ENCODE measurements around the gene ATP7B.
"Not testable (repeated sequence)": the region's sequence is repeated elsewhere in the genome, so short reads cannot be mapped to it uniquely, and the experiment has no call there.

The ATP7B gene

GRCh38 chr13:52010890-52011631 lies at the start of gene ATP7B:
Gene ATP7B, minus strand, starts transcription at chr13:52011450. Its CDS starts 113 bp downstream, at chr13:52011337.
- peak; percentile 26 for DNase-seq

GRCh38 chr13:52053460-52053859 lies 42.2 kb upstream of the ATP7B start:
- no peak for DNase-seq

GRCh38 chr13:52051400-52051799 lies 40.1 kb upstream of the ATP7B start:
- no peak for DNase-seq

GRCh38 chr13:52048516-52048915 lies 37.3 kb upstream of the ATP7B start:
- no peak for DNase-seq

DNA sequence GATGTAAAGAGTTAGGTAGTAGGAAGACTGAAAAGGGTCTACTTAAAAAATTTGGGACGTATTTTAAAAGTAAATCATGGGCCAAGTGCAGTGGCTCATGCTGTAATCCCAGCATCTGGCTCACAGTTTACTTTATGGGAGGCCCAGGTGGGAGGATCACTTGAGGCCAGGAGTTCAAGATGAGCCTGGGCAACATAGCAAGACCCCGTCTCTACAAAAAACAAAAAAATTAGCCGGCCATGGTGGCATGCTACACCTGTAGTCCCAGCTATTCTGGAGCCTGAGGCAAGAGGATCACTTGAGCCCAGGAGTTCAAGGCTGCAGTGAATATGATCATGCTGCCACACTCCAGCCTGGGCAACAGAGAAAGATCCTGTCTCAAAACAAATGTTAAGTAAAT lies 36.2 kb upstream of the ATP7B start:
- DNase-seq, result no peak

- no peak for DNase-seq
Observed at GRCh38 chr13:52043675-52044074, 32.4 kb upstream of the ATP7B start.

DNA sequence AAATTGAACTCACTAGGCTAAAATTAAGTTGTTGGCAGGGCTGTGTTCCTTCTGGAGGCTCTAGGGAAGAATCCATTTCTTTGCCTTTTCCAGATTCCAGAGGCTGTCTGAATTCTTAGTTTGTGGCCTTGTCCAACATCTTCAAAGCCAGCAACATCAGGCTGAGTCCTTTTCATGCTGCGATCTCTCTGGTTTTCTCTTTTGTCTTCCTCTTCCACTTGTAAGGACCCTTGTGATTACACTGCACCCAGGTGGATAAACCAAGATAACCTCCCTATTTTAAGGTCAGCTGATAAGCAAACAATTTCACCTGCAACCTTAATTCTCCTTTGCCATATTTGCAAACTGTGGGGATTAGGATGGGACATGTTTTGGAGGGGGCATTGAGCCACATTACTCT lies 24.8 kb upstream of the ATP7B start:
- no peak for DNase-seq

DNA sequence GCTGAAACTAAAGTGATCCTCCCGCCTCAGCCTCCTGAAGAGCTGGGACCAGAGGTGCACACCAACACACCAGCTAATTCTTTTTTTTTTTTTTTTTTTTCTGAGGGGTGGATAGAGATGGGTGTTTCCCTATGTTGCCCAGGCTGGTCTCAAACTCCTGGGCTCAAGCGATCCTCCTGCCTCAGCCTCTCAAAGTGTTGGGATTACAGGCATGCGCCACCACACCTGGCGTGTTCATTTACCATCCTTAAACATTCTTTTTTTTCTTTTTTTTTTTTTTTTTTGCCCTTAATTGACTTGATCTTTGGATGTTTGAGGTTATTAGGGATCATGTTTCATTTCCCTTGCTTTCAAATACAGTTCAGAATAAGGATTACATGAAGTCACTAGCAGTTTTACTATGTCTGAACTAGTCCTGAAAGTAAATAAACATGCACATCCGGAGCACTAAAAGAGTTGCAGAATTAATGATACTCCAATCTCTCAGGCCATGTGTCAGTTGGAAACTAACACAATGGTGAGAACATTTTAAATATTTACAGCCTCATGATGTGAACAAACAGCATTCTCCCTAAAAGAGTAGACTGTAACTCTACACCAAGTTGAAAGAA lies 23.5 kb upstream of the ATP7B start:
- peak; percentile 56 for DNase-seq

- no peak for DNase-seq
Observed at GRCh38 chr13:52033039-52033438, 21.8 kb upstream of the ATP7B start.

DNA sequence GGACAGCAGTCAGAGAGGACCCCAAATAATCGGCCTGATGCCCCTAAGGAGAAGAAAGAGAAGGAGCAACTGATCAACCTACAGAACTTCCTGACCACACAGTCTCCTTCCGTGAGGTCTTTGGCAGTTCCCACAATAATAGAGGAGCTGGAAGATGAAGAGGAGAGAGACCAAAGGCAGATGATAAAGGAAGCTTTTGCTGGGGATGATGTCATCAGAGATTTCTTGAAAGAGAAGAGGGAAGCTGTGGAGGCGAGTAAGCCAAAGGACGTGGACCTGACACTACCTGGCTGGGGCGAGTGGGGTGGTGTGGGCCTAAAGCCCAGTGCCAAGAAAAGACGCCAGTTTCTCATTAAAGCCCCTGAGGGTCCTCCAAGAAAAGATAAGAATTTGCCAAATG lies 19.2 kb upstream of the ATP7B start:
- not testable (repeated sequence) for DNase-seq

GRCh38 chr13:52029569-52029968 lies 18.3 kb upstream of the ATP7B start:
- peak; percentile 65 for DNase-seq

DNA sequence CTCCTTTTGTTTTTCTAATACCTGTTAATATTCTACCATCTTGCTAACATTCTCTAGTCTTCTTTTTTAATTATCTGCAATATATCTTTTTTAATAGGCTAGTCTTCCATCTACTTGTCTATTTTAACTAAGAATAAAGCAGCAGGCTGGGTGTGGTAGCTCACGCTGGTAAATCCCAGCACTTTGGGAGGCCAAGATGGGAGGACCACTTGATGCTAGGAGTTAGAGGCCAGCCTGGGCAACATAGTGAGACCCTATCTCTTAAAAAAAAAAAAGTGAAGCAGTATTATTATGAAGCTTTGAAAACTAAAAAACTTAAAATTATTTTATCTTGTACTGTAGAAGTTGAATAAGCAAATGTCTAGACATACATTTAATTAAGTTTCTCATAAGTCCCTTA lies 16.6 kb upstream of the ATP7B start:
- no peak for DNase-seq

GRCh38 chr13:52026246-52026626 lies 15.0 kb upstream of the ATP7B start:
- DNase-seq, result no peak

GRCh38 chr13:52025475-52026245 lies 14.4 kb upstream of the ATP7B start:
- DNase-seq, result no peak

- no peak for DNase-seq
Observed at GRCh38 chr13:52024481-52024880, 13.2 kb upstream of the ATP7B start, which contains the start of gene UTP14C. Gene UTP14C, plus strand, starts transcription at chr13:52024691. Its CDS starts 4,114 bp downstream, at chr13:52028805.

- no peak for DNase-seq
Observed at GRCh38 chr13:52022356-52022755, 11.1 kb upstream of the ATP7B start.

DNA sequence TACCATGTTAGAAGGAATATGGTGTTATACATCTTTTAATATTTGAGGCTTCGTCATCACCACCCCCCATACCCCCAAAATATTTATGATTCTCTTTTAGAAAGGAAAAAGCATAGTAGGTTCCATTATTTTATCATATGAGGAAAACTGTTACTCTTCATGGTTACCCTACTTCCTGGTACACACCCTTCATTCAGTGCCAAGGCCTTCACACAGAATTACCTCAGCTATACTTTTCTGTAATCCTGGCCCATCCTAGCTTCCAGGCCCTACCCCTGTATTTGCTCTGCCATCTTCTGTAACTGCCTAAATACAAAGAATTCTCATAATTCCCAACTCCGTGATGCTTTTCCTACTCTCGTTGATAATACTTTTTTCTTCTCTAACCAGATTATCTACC lies 8.9 kb upstream of the ATP7B start:
- no peak for DNase-seq

DNA sequence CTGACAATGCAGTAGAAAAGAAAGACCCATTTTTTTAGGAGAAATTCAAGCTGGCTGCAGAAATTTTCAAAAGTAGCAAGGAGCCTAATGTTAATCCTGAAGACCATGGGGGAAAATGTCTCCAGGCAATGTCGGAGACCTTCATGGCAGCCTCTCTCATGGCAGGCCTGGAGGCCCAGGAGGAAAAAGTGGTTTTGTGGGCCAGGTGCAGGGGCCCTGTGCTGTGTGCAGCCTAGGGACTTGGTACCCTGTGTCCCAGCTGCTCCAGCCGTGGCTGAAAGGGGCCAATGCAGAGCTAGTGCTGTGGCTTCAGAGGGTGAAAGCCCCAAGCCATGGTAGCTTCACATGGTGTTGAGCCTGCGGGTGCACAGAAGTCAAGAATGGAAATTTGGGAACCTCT lies 5.0 kb upstream of the ATP7B start:
- DNase-seq, result no peak

DNA sequence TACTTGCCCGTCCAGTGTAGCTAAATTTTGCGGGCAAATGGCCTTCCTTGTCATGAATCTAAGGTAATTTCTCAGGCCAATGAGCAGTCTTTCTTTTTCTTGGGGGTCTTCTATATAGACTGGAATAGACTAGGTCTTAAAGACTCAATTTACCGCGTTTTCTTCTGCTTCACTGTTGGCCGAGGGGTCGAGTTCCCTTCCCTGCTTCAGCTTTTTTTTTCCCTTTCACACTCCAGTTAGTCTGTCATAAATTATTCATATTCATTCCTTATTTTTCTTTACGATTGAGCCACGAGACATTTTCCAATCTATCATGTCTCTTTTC lies 1.2 kb upstream of the ATP7B start:
- no peak for DNase-seq

GRCh38 chr13:52011632-52012511 lies 622 bp upstream of the ATP7B start, which contains the start of gene ALG11:
Gene ALG11, plus strand, starts transcription at chr13:52012398. Its CDS starts 21 bp downstream, at chr13:52012419.
- DNase-seq, result peak; percentile 96

GRCh38 chr13:52009946-52010345 lies 1.3 kb downstream of the ATP7B start:
- DNase-seq, result no peak

- no peak for DNase-seq
Observed at GRCh38 chr13:52006523-52007245, 4.6 kb downstream of the ATP7B start.
